Endothelial cell (in vitro differentiated cells): ENCODE results near the gene CCDC149. TPM values are rescaled to one million over a fixed set of nuclear protein-coding genes. Genes with fewer than 3 reads are reported as not detected.

Experiments
- DNase-seq: peaks from one replicate; pipeline ENCODE4 v3.0.0; 2021; ENCODE audit warnings: low spot score
- H3K27ac Mint-ChIP-seq: one replicate; pipeline ENCODE4 v1.8.0; 2021; ENCODE audit warnings: mixed read lengths, inconsistent platforms; ENCODE audit not compliant: unreplicated experiment
- H3K27me3 Mint-ChIP-seq: one replicate; pipeline ENCODE4 v1.8.0; 2021; ENCODE audit warnings: mild to moderate bottlenecking, moderate library complexity, mixed read lengths, inconsistent platforms; ENCODE audit not compliant: unreplicated experiment
- H3K36me3 Mint-ChIP-seq: one replicate; pipeline ENCODE4 v1.8.0; 2021; ENCODE audit warnings: mild to moderate bottlenecking, low read depth, mixed read lengths, inconsistent platforms; ENCODE audit not compliant: unreplicated experiment
- H3K4me1 Mint-ChIP-seq: one replicate; pipeline ENCODE4 v1.8.0; 2021; ENCODE audit warnings: mild to moderate bottlenecking, mixed read lengths, inconsistent platforms; ENCODE audit not compliant: unreplicated experiment
- H3K4me3 Mint-ChIP-seq: one replicate; pipeline ENCODE4 v1.8.0; 2021; ENCODE audit warnings: mild to moderate bottlenecking, mixed read lengths, inconsistent platforms; ENCODE audit not compliant: unreplicated experiment
- H3K9me3 Mint-ChIP-seq: one replicate; pipeline ENCODE4 v1.8.0; 2021; ENCODE audit warnings: mixed read lengths, inconsistent platforms; ENCODE audit not compliant: unreplicated experiment
- total RNA-seq: library from RNA; stranded (reverse); fragmentation: NEBNext Ultra II Directional; extraction: Animal tissue kit (Norgen Biotek cat#: 25700); gene quantifications from one replicate; pipeline ENCODE4 v1.2.1, GENCODE V29; 2021; ENCODE audit not compliant: unreplicated experiment
- TF ChIP-seq, protein P1 (sequence below): fragments of 200-600 bp; sonication (generic); IDR thresholded peaks from one replicate; pipeline ENCODE4 v1.5.0; 2021; ENCODE audit warnings: antibody characterized with exemption; ENCODE audit not compliant: unreplicated experiment

The CCDC149 gene
- total RNA-seq, 1 donor from 2014 or later, result 4.0 TPM

DNA sequence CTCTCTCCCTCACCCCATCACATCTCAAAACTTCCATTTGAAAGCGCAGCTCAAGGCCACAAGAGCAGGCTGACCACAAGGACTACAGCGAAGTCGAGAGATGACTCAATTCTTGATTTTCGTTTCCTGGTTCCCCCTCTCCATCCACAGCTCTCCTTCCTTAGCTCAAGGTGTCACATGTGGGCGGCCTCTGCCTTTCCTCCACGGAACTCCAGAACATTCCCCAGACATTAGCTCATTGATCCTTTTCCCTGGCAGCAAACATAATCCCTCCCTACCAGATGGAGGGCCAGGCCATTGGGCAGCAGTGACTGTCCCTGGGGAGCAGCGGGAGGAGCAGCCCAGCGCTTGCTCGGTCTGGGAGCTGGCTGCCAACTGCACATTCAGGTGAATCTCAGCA is 56.3 kb downstream of the CCDC149 start:
- Mint-ChIP-seq H3K9me3 (no peaks in the 10 kb centered on the region), H3K36me3 (peaks cover 3% of the 10 kb centered on the region), H3K4me3 (no peak overlapping the region), H3K27me3 (peaks cover 2% of the 10 kb centered on the region), H3K4me1 (peaks cover 5% of the 10 kb centered on the region), H3K27ac (no peak overlapping the region)
- no peak for DNase-seq
- TF ChIP-seq, protein P1, sequence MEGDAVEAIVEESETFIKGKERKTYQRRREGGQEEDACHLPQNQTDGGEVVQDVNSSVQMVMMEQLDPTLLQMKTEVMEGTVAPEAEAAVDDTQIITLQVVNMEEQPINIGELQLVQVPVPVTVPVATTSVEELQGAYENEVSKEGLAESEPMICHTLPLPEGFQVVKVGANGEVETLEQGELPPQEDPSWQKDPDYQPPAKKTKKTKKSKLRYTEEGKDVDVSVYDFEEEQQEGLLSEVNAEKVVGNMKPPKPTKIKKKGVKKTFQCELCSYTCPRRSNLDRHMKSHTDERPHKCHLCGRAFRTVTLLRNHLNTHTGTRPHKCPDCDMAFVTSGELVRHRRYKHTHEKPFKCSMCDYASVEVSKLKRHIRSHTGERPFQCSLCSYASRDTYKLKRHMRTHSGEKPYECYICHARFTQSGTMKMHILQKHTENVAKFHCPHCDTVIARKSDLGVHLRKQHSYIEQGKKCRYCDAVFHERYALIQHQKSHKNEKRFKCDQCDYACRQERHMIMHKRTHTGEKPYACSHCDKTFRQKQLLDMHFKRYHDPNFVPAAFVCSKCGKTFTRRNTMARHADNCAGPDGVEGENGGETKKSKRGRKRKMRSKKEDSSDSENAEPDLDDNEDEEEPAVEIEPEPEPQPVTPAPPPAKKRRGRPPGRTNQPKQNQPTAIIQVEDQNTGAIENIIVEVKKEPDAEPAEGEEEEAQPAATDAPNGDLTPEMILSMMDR, result no peak

DNA sequence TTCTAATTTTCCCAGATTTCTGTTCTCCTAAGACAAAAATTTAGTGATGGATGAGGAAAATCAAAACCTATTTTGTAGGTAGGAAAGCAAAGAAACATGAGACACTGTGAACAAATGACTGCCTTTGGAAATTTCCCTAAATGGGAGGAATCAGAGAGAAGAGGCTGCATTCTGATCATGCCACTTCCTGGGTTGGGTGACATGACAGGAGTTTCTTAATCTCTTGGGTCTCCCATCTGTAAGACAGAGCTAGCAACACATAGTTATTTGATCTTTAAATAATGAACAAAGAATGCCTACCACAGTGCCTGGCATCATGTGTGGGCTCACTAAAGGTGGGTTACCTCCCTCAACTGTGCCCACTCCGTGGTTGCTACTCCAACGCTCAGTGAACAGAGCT is 57.1 kb downstream of the CCDC149 start:
- H3K27ac Mint-ChIP-seq, result no peak overlapping the region

DNA sequence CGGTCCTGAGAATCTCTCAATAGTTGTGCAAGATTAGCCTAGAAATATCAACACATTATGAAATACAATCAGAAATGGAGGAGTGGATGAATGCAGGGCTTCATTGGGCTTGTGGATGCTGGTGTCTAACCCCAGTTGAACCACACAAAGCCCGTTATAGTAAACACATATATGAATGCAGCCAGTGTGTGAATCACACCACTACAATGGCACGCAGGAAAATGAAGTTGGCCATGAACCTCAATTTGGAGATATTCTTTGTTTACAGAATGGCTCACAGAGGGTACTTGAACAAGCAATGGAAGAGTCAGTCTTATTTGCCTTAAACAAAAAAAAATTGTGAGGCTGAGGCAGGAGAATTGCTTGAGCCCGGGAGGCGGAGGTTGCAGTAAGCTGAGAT is 59.7 kb downstream of the CCDC149 start:
- Mint-ChIP-seq H3K9me3 (no peaks in the 10 kb centered on the region), H3K27me3 (peaks cover 3% of the 10 kb centered on the region), H3K4me3 (no peak overlapping the region), H3K36me3 (no peaks in the 10 kb centered on the region), H3K27ac (no peak overlapping the region), H3K4me1 (peaks cover 5% of the 10 kb centered on the region)
- no peak for DNase-seq
- TF ChIP-seq, protein P1, result no peak

More for the DNA sequence above, 57.1 kb downstream of the CCDC149 start:
- H3K36me3 Mint-ChIP-seq, result no peaks in the 10 kb centered on the region
- peaks cover 5% of the 10 kb centered on the region for H3K4me1 Mint-ChIP-seq
- H3K27me3 Mint-ChIP-seq, result peaks cover 2% of the 10 kb centered on the region
- H3K4me3 Mint-ChIP-seq, result no peak overlapping the region
- DNase-seq, result no peak
- no peaks in the 10 kb centered on the region for H3K9me3 Mint-ChIP-seq
- TF ChIP-seq, protein P1, result no peak

DNA sequence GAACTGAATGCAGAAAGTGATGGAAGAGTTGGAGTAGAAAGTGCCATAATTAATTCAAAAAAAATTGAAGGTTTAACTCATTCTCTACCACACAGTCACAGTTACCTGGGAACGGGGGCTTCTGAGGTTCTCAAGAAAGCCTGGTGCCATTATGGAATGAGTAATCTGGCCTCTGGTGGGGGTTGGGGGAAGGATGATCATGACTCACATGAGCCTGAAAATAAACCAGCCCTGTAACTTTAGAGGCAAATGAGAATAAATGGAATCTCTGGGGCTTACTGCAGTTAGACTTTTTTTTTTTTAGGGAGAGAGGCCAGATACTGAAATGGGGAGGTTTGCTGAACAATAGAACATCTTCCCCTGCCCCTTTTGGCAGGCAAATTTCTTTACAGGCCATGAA is 62.2 kb downstream of the CCDC149 start:
- no peaks in the 10 kb centered on the region for H3K36me3 Mint-ChIP-seq
- H3K4me1 Mint-ChIP-seq, result peaks cover 5% of the 10 kb centered on the region
- peaks cover 3% of the 10 kb centered on the region for H3K27me3 Mint-ChIP-seq
- DNase-seq, result no peak
- no peak overlapping the region for H3K4me3 Mint-ChIP-seq
- TF ChIP-seq, protein P1, result no peak
- H3K27ac Mint-ChIP-seq, result no peak overlapping the region
- H3K9me3 Mint-ChIP-seq, result no peaks in the 10 kb centered on the region

DNA sequence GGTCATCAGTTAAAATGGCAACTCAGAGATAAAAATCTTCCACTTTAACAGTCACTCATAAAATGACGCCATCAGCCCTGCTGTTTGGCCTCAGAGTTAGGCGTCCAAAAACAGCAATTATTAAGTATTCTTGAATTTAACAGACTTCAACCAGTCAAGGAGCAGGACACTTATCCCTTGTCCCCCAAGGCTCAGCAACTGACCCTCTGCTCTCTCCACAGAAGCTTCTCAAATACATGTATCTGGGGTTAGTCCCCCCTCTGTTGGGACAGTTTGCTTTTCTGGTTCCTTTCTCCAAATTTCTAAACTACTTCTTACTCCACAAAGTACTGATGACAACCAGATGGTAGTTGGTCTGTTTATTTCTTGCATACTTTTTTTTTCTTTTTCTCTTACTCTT is 63.1 kb downstream of the CCDC149 start:
- H3K4me1 Mint-ChIP-seq, result peaks cover 5% of the 10 kb centered on the region
- DNase-seq, result no peak
- no peaks in the 10 kb centered on the region for H3K9me3 Mint-ChIP-seq
- peaks cover 3% of the 10 kb centered on the region for H3K27me3 Mint-ChIP-seq
- TF ChIP-seq, protein P1, result no peak
- H3K36me3 Mint-ChIP-seq, result no peaks in the 10 kb centered on the region
- no peak overlapping the region for H3K4me3 Mint-ChIP-seq
- H3K27ac Mint-ChIP-seq, result no peak overlapping the region
